ENCODE results near the gene ALDH1A2. TPM values are rescaled to one million over a fixed set of nuclear protein-coding genes. Genes with fewer than 3 reads are reported as not detected.
"Not testable (repeated sequence)": the region's sequence is repeated elsewhere in the genome, so short reads cannot be mapped to it uniquely, and the experiment has no call there.

ALDH1A2 gene
- total RNA-seq, 1 experiment from 2014 or later = 4.0 TPM

GRCh38 chr15:58010983-58011382, 54.5 kb downstream of the ALDH1A2 start:
- no peak for DNase-seq
- H3K4me3 ChIP-seq = no peak overlapping the region
- no peak overlapping the region for H2AFZ ChIP-seq
- BruUV-seq (replicated peaks) = no TSS peak
- H3F3A ChIP-seq (ENCODE audit: insufficient read depth, low read depth) = no peaks in the 10 kb centered on the region
- ChIA-PET CTCF (no interaction called here), POLR2A (ENCODE audit: unreplicated experiment) (interaction anchor here (0.6 kb wide), 1 partner anchor 328 kb away, joined by 5 read pairs; no protein-coding TSS in a partner anchor)
- H3K4me2 ChIP-seq = no peak overlapping the region
- no peaks in the 10 kb centered on the region for H3K9me3 ChIP-seq (ENCODE audit: insufficient read depth, low read depth)
- no peaks in the 10 kb centered on the region for H3K79me2 ChIP-seq (ENCODE audit: low read depth)
- intact Hi-C loops (cut with micrococcal nuclease; ENCODE audit: unreplicated experiment) = no loop called here
- no peaks in the 10 kb centered on the region for H3K4me1 ChIP-seq (replicated peaks; ENCODE audit: insufficient read depth)
- H4K20me1 ChIP-seq (ENCODE audit: insufficient read depth) = no peaks in the 10 kb centered on the region
- H3K27me3 ChIP-seq (ENCODE audit: insufficient read depth, low read depth) = no peaks in the 10 kb centered on the region
- no peaks in the 10 kb centered on the region for H3K9me2 ChIP-seq (ENCODE audit: insufficient read depth)
- H3K27ac ChIP-seq = no peak overlapping the region
- TF ChIP-seq EZH2 (IDR thresholded peaks at IDR 0.05; ENCODE audit: low read depth) (no peak), CTCF (conservative IDR thresholded peaks at IDR 0.05) (no peak)
- no peaks in the 10 kb centered on the region for H3K36me3 ChIP-seq (ENCODE audit: low read depth)

DNA sequence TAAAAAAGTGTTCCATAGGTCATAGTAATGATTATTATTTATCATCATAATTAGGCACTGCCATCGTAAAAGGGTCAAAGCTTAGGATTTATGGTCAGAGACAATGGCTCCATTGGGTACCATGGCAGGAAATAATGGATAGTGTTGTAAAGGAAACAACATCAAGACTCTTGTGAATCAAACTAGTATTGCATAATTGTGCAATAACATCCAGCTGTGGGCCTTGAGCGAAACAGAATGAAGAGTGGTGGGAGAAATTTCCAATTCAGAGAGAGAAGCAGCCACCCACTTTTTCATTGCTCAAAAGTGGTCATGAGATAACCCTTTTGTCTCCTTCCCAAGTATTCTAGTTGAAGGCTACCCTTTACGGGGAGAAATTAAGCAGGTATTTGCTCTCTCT, 61.7 kb downstream of the ALDH1A2 start:
- intact Hi-C loops (cut with micrococcal nuclease; ENCODE audit: unreplicated experiment) = no loop called here
- ChIA-PET POLR2A (ENCODE audit: unreplicated experiment) (no interaction called here), CTCF (no interaction called here)
- H3K27ac ChIP-seq = no peak overlapping the region
- H3K36me3 ChIP-seq (ENCODE audit: low read depth) = no peaks in the 10 kb centered on the region
- no peaks in the 10 kb centered on the region for H3K9me3 ChIP-seq (ENCODE audit: insufficient read depth, low read depth)
- H2AFZ ChIP-seq = no peak overlapping the region
- H3K4me2 ChIP-seq = no peak overlapping the region
- no peaks in the 10 kb centered on the region for H3K4me1 ChIP-seq (replicated peaks; ENCODE audit: insufficient read depth)
- no TSS peak for BruUV-seq (replicated peaks)
- H3F3A ChIP-seq (ENCODE audit: insufficient read depth, low read depth) = no peaks in the 10 kb centered on the region
- H3K79me2 ChIP-seq (ENCODE audit: low read depth) = no peaks in the 10 kb centered on the region
- no peaks in the 10 kb centered on the region for H3K27me3 ChIP-seq (ENCODE audit: insufficient read depth, low read depth)
- no peaks in the 10 kb centered on the region for H3K9me2 ChIP-seq (ENCODE audit: insufficient read depth)
- DNase-seq = no peak
- no peak overlapping the region for H3K4me3 ChIP-seq
- no peaks in the 10 kb centered on the region for H4K20me1 ChIP-seq (ENCODE audit: insufficient read depth)
- TF ChIP-seq CTCF (conservative IDR thresholded peaks at IDR 0.05) = no peak
- no peak for TF ChIP-seq EZH2 (IDR thresholded peaks at IDR 0.05; ENCODE audit: low read depth)

DNA sequence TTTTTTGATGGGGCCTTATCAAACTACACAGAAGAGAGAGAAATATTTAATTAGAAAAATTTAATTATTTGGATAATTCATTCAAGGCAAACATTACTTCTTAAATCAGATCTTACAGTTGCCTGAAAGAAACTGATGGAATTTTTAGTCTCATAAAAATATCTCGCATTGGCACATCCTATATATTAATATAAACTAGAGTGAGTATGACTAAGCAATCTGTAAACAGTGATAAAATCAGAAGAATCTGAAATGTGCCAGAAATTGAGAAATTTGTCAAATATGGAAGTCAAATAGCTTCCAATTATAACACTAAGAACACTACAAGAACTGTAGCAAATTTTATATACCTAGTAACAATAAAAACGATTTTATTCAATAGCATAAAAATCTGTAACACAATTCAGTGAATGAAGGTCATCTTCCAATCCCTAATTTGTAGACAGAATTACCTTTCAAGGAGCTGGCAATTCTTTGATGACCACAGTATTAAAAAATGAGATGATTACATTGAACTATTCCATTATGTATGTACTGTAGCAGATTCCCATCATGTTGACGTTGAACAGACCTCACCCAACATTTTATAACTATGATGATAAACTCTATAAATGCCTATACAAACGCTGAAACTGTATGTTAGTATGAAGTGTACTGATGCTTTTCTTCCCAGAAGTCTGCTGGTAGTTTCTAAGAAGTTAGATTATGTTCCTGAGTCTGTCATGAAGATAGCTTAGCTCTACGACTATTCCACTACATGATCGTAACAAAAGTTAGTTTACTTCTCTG, 63.0 kb downstream of the ALDH1A2 start:
- intact Hi-C loops (cut with micrococcal nuclease; ENCODE audit: unreplicated experiment) = no loop called here
- Histone ChIP-seq H3K27me3 (ENCODE audit: insufficient read depth, low read depth) (no peaks in the 10 kb centered on the region; the same call in 1 of the 2 replicates), H2AFZ (no peak overlapping the region), H3F3A (ENCODE audit: insufficient read depth, low read depth) (no peaks in the 10 kb centered on the region), H3K4me1 (replicated peaks; ENCODE audit: insufficient read depth) (no peaks in the 10 kb centered on the region), H4K20me1 (ENCODE audit: insufficient read depth) (no peaks in the 10 kb centered on the region), H3K27ac (no peak overlapping the region), H3K9me3 (ENCODE audit: insufficient read depth, low read depth) (no peaks in the 10 kb centered on the region), H3K79me2 (ENCODE audit: low read depth) (no peaks in the 10 kb centered on the region), H3K9me2 (ENCODE audit: insufficient read depth) (no peaks in the 10 kb centered on the region), H3K4me2 (no peak overlapping the region), H3K36me3 (ENCODE audit: low read depth) (no peaks in the 10 kb centered on the region), H3K4me3 (no peak overlapping the region)
- CTCF ChIA-PET = no interaction called here
- POLR2A ChIA-PET (ENCODE audit: unreplicated experiment) = no interaction called here
- no peak for TF ChIP-seq CTCF (conservative IDR thresholded peaks at IDR 0.05)
- no TSS peak for BruUV-seq (replicated peaks)
- DNase-seq = no peak

- H3K4me2 ChIP-seq; H3K27ac ChIP-seq; H3K4me1 ChIP-seq (replicated peaks; ENCODE audit: insufficient read depth); H3K4me3 ChIP-seq; H3K27me3 ChIP-seq (ENCODE audit: insufficient read depth, low read depth); H4K20me1 ChIP-seq (ENCODE audit: insufficient read depth); H2AFZ ChIP-seq; intact Hi-C loops (cut with micrococcal nuclease; ENCODE audit: unreplicated experiment); DNase-seq; H3K79me2 ChIP-seq (ENCODE audit: low read depth); H3K36me3 ChIP-seq (ENCODE audit: low read depth); BruUV-seq (replicated peaks); H3K9me2 ChIP-seq (ENCODE audit: insufficient read depth); H3F3A ChIP-seq (ENCODE audit: insufficient read depth, low read depth); CTCF ChIA-PET; H3K9me3 ChIP-seq (ENCODE audit: insufficient read depth, low read depth): not testable (repeated sequence)
- POLR2A ChIA-PET (ENCODE audit: unreplicated experiment) = interaction anchor here (0.6 kb wide), 1 partner anchor 191 kb away, joined by 3 read pairs; no protein-coding TSS in a partner anchor
These were observed 65.8 kb downstream of the ALDH1A2 start for GRCh38 chr15:57999699-58000098.
